ENCODE data around the gene CCL27.

CCL27 gene

DNA sequence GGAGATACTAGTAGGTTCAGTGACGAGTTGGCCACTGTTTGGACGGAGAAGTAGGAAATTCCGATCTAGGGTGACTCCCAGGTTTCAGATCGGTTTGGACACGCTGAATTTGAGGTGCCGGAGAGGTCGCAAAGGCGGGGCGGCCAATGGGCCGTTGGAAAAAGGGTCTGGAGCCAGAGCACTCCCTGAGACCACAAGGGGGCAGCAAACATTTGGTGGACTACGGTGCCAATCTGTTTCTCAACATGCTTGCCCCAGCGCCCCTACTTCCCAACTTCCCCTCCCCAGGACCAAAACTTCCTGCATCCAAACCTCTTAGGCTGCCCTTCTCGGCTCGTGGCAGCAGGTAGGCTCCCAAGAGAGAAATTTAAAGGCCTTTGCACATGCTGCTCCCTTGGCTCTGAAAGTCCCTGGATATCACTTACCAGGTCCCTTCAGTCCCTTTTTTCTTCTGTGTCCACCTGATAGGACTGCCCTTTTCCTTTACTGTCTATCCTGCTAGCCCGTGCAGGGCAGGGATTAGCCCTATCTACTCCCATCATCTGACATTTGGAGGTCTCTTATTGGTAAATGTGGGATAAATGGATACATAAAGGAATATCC lies 49.6 kb downstream of the CCL27 start:
- Histone ChIP-seq H3K9me3 (ENCODE audit: control insufficient read depth, insufficient read depth, low read length) (no peaks in the 10 kb centered on the region), H3K36me3 (ENCODE audit: insufficient read depth, low read length) (no peaks in the 10 kb centered on the region), H3K4me1 (ENCODE audit: insufficient read depth, low read length) (no peaks in the 10 kb centered on the region), H3K9ac (ENCODE audit: low read depth, low read length) (peak overlapping the region; percentile 79; the same call in 1 of the 2 replicates)
